H9 (cell line): Measurements from ENCODE around the gene TMEM233. TPM values are rescaled to one million over a fixed set of nuclear protein-coding genes. Genes with fewer than 3 reads are reported as not detected.

Experiments used
- DNase-seq: peaks from one replicate; pipeline ENCODE4 v3.0.0-alpha.2; 2017
- H2AFZ ChIP-seq: one replicate; pipeline ENCODE4 v1.6.1; 2013; ENCODE audit warnings: mild to moderate bottlenecking, low read length, control low read depth, moderate library complexity
- H2AK5ac ChIP-seq: 2 replicates; pipeline ENCODE4 v1.6.1; 2013; ENCODE audit warnings: low read length, control low read depth, mixed read lengths; ENCODE audit not compliant: insufficient read length
- H2BK120ac ChIP-seq: one replicate; pipeline ENCODE4 v1.6.1; 2013; ENCODE audit warnings: low read depth, mild to moderate bottlenecking, low read length, control low read depth, inconsistent platforms; ENCODE audit not compliant: poor library complexity, severe bottlenecking
- H2BK12ac ChIP-seq: 2 replicates; pipeline ENCODE4 v1.6.1; 2013; ENCODE audit warnings: low read length, control low read depth, mixed read lengths, low read depth; ENCODE audit not compliant: insufficient read length
- H2BK15ac ChIP-seq: 2 replicates; pipeline ENCODE4 v1.6.1; 2013; ENCODE audit warnings: low read depth, low read length, control low read depth
- H2BK20ac ChIP-seq: one replicate; pipeline ENCODE4 v1.6.1; 2013; ENCODE audit warnings: low read depth, mild to moderate bottlenecking, low read length, control low read depth, inconsistent platforms; ENCODE audit not compliant: poor library complexity, severe bottlenecking
- H2BK5ac ChIP-seq: 2 replicates; pipeline ENCODE4 v1.6.1; 2013; ENCODE audit warnings: low read length, control low read depth, mixed read lengths; ENCODE audit not compliant: insufficient read length
- H3K14ac ChIP-seq: 2 replicates; pipeline ENCODE4 v1.6.1; 2013; ENCODE audit warnings: low read length, control low read depth; ENCODE audit not compliant: insufficient read depth
- H3K18ac ChIP-seq: 2 replicates; pipeline ENCODE4 v1.6.1; 2013; ENCODE audit warnings: low read depth, mild to moderate bottlenecking, mixed read lengths, low read length, control low read depth; ENCODE audit not compliant: insufficient read length
- H3K23ac ChIP-seq: 2 replicates; pipeline ENCODE4 v1.6.1; 2013; ENCODE audit warnings: low read length, control low read depth, mixed read lengths, low read depth; ENCODE audit not compliant: insufficient read length
- H3K23me2 ChIP-seq: 2 replicates; pipeline ENCODE4 v1.6.1; 2013; ENCODE audit warnings: low read depth, mild to moderate bottlenecking, mixed read lengths, low read length, control low read depth; ENCODE audit not compliant: insufficient read length, poor library complexity, severe bottlenecking
- H3K27ac ChIP-seq: 2 replicates; pipeline ENCODE4 v1.5.1; 2013; ENCODE audit warnings: low read length, control low read depth, mixed read lengths, low read depth; ENCODE audit not compliant: insufficient read length
- H3K27me3 ChIP-seq: 2 replicates; pipeline ENCODE4 v1.6.1; 2013; ENCODE audit warnings: low read length, control low read depth, inconsistent platforms; ENCODE audit not compliant: insufficient read depth
- H3K4ac ChIP-seq: 2 replicates; pipeline ENCODE4 v1.6.1; 2013; ENCODE audit warnings: low read depth, mild to moderate bottlenecking, control low read depth, inconsistent platforms, low read length, moderate library complexity
- H3K4me1 ChIP-seq: 2 replicates; pipeline ENCODE4 v1.6.1; 2013; ENCODE audit warnings: low read length, control low read depth, inconsistent platforms; ENCODE audit not compliant: insufficient read depth
- H3K4me2 ChIP-seq: 2 replicates; pipeline ENCODE4 v1.6.1; 2013; ENCODE audit warnings: low read length, control low read depth, mixed read lengths; ENCODE audit not compliant: insufficient read length, insufficient read depth
- H3K56ac ChIP-seq: 2 replicates; pipeline ENCODE4 v1.6.1; 2013; ENCODE audit warnings: low read depth, mild to moderate bottlenecking, mixed read lengths, low read length, control low read depth; ENCODE audit not compliant: insufficient read length
- H3K79me1 ChIP-seq: 2 replicates; pipeline ENCODE4 v1.6.1; 2013; ENCODE audit warnings: low read depth, mild to moderate bottlenecking, moderate library complexity, low read length, control low read depth, inconsistent platforms; ENCODE audit not compliant: insufficient read depth, poor library complexity, severe bottlenecking
- H3K79me2 ChIP-seq: 2 replicates; pipeline ENCODE4 v1.6.1; 2013; ENCODE audit warnings: low read length, control low read depth, inconsistent platforms; ENCODE audit not compliant: insufficient read depth
- H3K9ac ChIP-seq: 2 replicates; pipeline ENCODE4 v1.6.1; 2013; ENCODE audit warnings: low read length, control low read depth, mixed read lengths; ENCODE audit not compliant: insufficient read length; ENCODE audit errors: extremely low read depth
- H3K9me3 ChIP-seq: one replicate; pipeline ENCODE4 v1.6.1; 2013; ENCODE audit warnings: low read depth, low read length, inconsistent platforms; ENCODE audit not compliant: control insufficient read depth
- H3T11ph ChIP-seq: one replicate; pipeline ENCODE4 v1.6.1; 2013; ENCODE audit warnings: mild to moderate bottlenecking, low read length, control low read depth, inconsistent platforms
- H4K20me1 ChIP-seq: one replicate; pipeline ENCODE4 v1.6.1; 2013; ENCODE audit not compliant: control insufficient read depth, insufficient read length, insufficient read depth
- H4K5ac ChIP-seq: 2 replicates; pipeline ENCODE4 v1.6.1; 2013; ENCODE audit warnings: low read depth, mild to moderate bottlenecking, mixed read lengths, low read length, control low read depth; ENCODE audit not compliant: insufficient read length
- H4K8ac ChIP-seq: replicated peaks from 2 replicates; pipeline ENCODE4 v1.6.1; 2013; ENCODE audit warnings: low read length, control low read depth, mixed read lengths, low read depth; ENCODE audit not compliant: insufficient read length
- H4K91ac ChIP-seq: 2 replicates; pipeline ENCODE4 v1.6.1; 2013; ENCODE audit warnings: low read depth, mild to moderate bottlenecking, moderate library complexity, mixed read lengths, low read length, control low read depth; ENCODE audit not compliant: insufficient read length
- H3K27ac Mint-ChIP-seq, 3 experiments: 2 replicates in 2 of 3; 3 replicates in 1 of 3; pipeline ENCODE4 v1.8.0; 2020 to 2021; ENCODE audit warnings: mixed read lengths in 3 of 3, mild to moderate bottlenecking in 1 of 3, moderate library complexity in 1 of 3
- H3K27me3 Mint-ChIP-seq: 2 replicates; pipeline ENCODE4 v1.8.0; 2021; ENCODE audit warnings: low read depth, mild to moderate bottlenecking, moderate library complexity, mixed read lengths
- H3K36me3 Mint-ChIP-seq, 3 experiments: 2 replicates in 2 of 3; 3 replicates in 1 of 3; pipeline ENCODE4 v1.8.0; 2020 to 2021; ENCODE audit warnings: low read depth in 3 of 3, mixed read lengths in 3 of 3; ENCODE audit not compliant: insufficient read depth in 1 of 3
- H3K4me1 Mint-ChIP-seq, 2 experiments: 2 replicates each; pipeline ENCODE4 v1.8.0; 2020; ENCODE audit warnings: mixed read lengths in 2 of 2
- H3K4me3 Mint-ChIP-seq, 2 experiments: 2 replicates in 1 of 2; 3 replicates in 1 of 2; pipeline ENCODE4 v1.8.0; 2020 to 2021; ENCODE audit warnings: mild to moderate bottlenecking in 2 of 2, mixed read lengths in 2 of 2, moderate library complexity in 1 of 2
- H3K9me3 Mint-ChIP-seq, 2 experiments: 2 replicates in 1 of 2; 3 replicates in 1 of 2; pipeline ENCODE4 v1.8.0; 2020; ENCODE audit warnings: mild to moderate bottlenecking in 2 of 2, mixed read lengths in 2 of 2, moderate library complexity in 1 of 2
- WGBS: extraction: QIAGEN DNeasy Blood & Tissue Kit; methylation state at CpG from one replicate; pipeline ENCODE4 v1.1.7; 2013; ENCODE audit warnings: missing lambda C conversion rate, low lambda C conversion rate, mixed read lengths; ENCODE audit not compliant: insufficient read length; ENCODE audit errors: extremely low coverage; 5-methylcytosine and 5-hydroxymethylcytosine counted together
- total RNA-seq: library from RNA; stranded (reverse); gene quantifications from 2 replicates; pipeline ENCODE4 v1.2.1, GENCODE V29; 2021
- TF ChIP-seq, protein P1 (sequence below): fragments of 200-600 bp; sonication (generic); conservative IDR thresholded peaks from 3 replicates; pipeline ENCODE4 v1.8.0; 2021; ENCODE audit warnings: antibody characterized with exemption, mild to moderate bottlenecking

Gene TMEM233
- total RNA-seq, 1 experiment from 2014 or later, result not detected

DNA sequence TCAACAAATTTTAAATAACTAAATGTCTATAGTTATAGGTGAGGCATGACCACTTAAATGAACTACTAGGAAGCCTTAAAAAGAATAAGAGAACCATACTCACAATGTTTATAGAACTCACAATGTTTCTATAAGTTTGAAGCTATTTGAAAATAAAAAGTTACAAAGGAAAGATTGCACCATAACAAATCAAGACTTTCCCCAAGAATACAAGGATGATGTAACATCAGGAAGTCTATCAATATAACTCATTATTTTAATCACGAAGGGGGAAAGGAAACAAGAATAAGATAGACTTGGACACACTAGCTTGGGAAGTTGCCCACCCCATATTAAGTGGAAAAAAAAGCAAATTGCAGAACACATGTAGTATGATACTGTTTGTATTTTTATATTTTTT is 26.9 kb downstream of the TMEM233 start:
- H3K79me2 ChIP-seq, result no peaks in the 10 kb centered on the region
- Mint-ChIP-seq H3K9me3 (peaks cover 20 to 22% of the 10 kb centered on the region in 2 experiments), H3K36me3 (peaks cover 3 to 12% (median 5%) of the 10 kb centered on the region in 3 experiments), H3K27me3 (peaks cover 30% of the 10 kb centered on the region), H3K4me1 (no peaks in the 10 kb centered on the region), H3K4me3 (no peak overlapping the region), H3K27ac (no peak overlapping the region)
- H3K27me3 ChIP-seq, result no peaks in the 10 kb centered on the region
- no peak overlapping the region for H4K91ac ChIP-seq
- no peak overlapping the region for H3K4me2 ChIP-seq
- H3K18ac ChIP-seq, result no peak overlapping the region
- no peaks in the 10 kb centered on the region for H3K79me1 ChIP-seq
- H3K23ac ChIP-seq, result no peak overlapping the region
- no CpG with 5 or more reads among the region's 1 CpG for WGBS
- H4K20me1 ChIP-seq, result no peaks in the 10 kb centered on the region
- no peak overlapping the region for H2AK5ac ChIP-seq
- no peaks in the 10 kb centered on the region for H3K9me3 ChIP-seq
- no peak overlapping the region for H2BK120ac ChIP-seq
- no peak overlapping the region for H2BK15ac ChIP-seq
- no peak overlapping the region for H3K27ac ChIP-seq
- no peak overlapping the region for H3K9ac ChIP-seq
- no peak overlapping the region for H2BK20ac ChIP-seq
- H4K5ac ChIP-seq, result no peak overlapping the region
- H2BK5ac ChIP-seq, result no peak overlapping the region
- H3T11ph ChIP-seq, result no peak overlapping the region
- no peak overlapping the region for H4K8ac ChIP-seq
- H3K4ac ChIP-seq, result no peak overlapping the region
- H2AFZ ChIP-seq, result no peak overlapping the region
- TF ChIP-seq, protein P1, sequence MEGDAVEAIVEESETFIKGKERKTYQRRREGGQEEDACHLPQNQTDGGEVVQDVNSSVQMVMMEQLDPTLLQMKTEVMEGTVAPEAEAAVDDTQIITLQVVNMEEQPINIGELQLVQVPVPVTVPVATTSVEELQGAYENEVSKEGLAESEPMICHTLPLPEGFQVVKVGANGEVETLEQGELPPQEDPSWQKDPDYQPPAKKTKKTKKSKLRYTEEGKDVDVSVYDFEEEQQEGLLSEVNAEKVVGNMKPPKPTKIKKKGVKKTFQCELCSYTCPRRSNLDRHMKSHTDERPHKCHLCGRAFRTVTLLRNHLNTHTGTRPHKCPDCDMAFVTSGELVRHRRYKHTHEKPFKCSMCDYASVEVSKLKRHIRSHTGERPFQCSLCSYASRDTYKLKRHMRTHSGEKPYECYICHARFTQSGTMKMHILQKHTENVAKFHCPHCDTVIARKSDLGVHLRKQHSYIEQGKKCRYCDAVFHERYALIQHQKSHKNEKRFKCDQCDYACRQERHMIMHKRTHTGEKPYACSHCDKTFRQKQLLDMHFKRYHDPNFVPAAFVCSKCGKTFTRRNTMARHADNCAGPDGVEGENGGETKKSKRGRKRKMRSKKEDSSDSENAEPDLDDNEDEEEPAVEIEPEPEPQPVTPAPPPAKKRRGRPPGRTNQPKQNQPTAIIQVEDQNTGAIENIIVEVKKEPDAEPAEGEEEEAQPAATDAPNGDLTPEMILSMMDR, result no peak
- no peak for DNase-seq
- H3K14ac ChIP-seq, result no peak overlapping the region
- no peaks in the 10 kb centered on the region for H3K23me2 ChIP-seq
- no peaks in the 10 kb centered on the region for H3K4me1 ChIP-seq
- H3K56ac ChIP-seq, result no peak overlapping the region
- no peak overlapping the region for H2BK12ac ChIP-seq
